GM21447 (cell line): Measurements from ENCODE around the gene ZBTB45.
A peak's percentile ranks its signal among the peaks of the same experiment; 100 is the strongest.

Experiments
- ATAC-seq: cut with Tn5 transposase; IDR thresholded peaks from one replicate; pipeline ENCODE4 v1.9.1; 2021; ENCODE audit not compliant: unreplicated experiment

The ZBTB45 gene

GRCh38 chr19:58555369-58555885 is 35.8 kb upstream of the ZBTB45 start:
- no peak for ATAC-seq

GRCh38 chr19:58554494-58555368 is 35.1 kb upstream of the ZBTB45 start, which contains the start of gene CHMP2A:
Gene CHMP2A (minus strand): TSS chr19:58555105. CDS start chr19:58554212, 893 bp downstream.
- no peak for ATAC-seq

GRCh38 chr19:58553799-58554493 is 34.3 kb upstream of the ZBTB45 start:
- no peak for ATAC-seq

- no peak for ATAC-seq
Measured at GRCh38 chr19:58552655-58553054, 33.0 kb upstream of the ZBTB45 start.

GRCh38 chr19:58551577-58552471 is 32.2 kb upstream of the ZBTB45 start:
- ATAC-seq = no peak

- ATAC-seq = no peak
Measured at GRCh38 chr19:58551123-58551497, 31.5 kb upstream of the ZBTB45 start.

- ATAC-seq = no peak
Measured at GRCh38 chr19:58550362-58551122, 30.9 kb upstream of the ZBTB45 start.

GRCh38 chr19:58549664-58550361 is 30.2 kb upstream of the ZBTB45 start:
- no peak for ATAC-seq

GRCh38 chr19:58548859-58549663 is 29.5 kb upstream of the ZBTB45 start:
- no peak for ATAC-seq

- ATAC-seq = no peak
Measured at GRCh38 chr19:58547323-58548312, 28.0 kb upstream of the ZBTB45 start.

- no peak for ATAC-seq
Measured at GRCh38 chr19:58546019-58546530, 26.5 kb upstream of the ZBTB45 start.

GRCh38 chr19:58545286-58546018 is 25.8 kb upstream of the ZBTB45 start:
- ATAC-seq = no peak

GRCh38 chr19:58544591-58545285 is 25.1 kb upstream of the ZBTB45 start:
- ATAC-seq = peak; percentile 35

GRCh38 chr19:58543826-58544590 is 24.4 kb upstream of the ZBTB45 start, which contains the start of gene TRIM28:
Gene TRIM28 (plus strand): TSS chr19:58544064. CDS start chr19:58544758, 694 bp downstream.
- peak; percentile 79 for ATAC-seq
